Measurements from ENCODE around the gene PRKAR1A. TPM values are rescaled to one million over a fixed set of nuclear protein-coding genes. Genes with fewer than 3 reads are reported as not detected.

Gene PRKAR1A
- total and polyA plus RNA-seq, 4 donors = 55.6 to 118 (median 104) TPM

DNA sequence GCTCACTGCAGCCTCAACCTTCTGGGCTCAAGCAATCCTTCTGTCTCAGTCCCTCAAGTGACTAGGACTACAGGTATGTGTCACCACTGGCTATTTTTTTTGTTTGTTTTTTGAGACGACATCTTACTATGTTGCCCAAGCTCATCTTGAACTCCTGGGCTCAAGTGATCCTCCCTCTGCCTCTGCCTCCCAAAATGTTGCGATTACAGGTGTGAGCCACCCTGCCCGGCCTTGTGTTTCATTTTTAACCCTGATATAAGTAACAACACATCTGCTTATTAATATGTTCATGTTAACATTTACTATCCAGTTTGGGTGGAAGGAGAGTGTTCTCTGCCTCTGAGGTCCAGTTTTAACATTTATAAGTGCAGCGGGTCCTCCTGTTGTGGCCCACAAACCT lies 85.8 kb downstream of the PRKAR1A start:
- H3K4me1 ChIP-seq (ENCODE audit: control insufficient read depth in 4 of 4, insufficient read depth in 4 of 4, low read length in 3 of 4) = peaks cover 16 to 54% (median 45%) of the 10 kb centered on the region in 4 donors
- no peak for TF ChIP-seq SP1 (IDR thresholded peaks at IDR 0.05)
- no peak for TF ChIP-seq JUND (IDR thresholded peaks at IDR 0.05)
- no peak for TF ChIP-seq NR2F2 (IDR thresholded peaks at IDR 0.05)
- TF ChIP-seq FOXA1 (IDR thresholded peaks at IDR 0.05) = no peak
- no peak for TF ChIP-seq MAX (IDR thresholded peaks at IDR 0.05)
- TF ChIP-seq YY1 (IDR thresholded peaks at IDR 0.05) = no peak
- TF ChIP-seq RAD21 (IDR thresholded peaks at IDR 0.05) = no peak
- TF ChIP-seq HNF4G (IDR thresholded peaks at IDR 0.05) = no peak
- TF ChIP-seq FOXA2 (IDR thresholded peaks at IDR 0.05) = no peak
- TF ChIP-seq TAF1 (conservative IDR thresholded peaks at IDR 0.05) = no peak
- TF ChIP-seq, protein P1, sequence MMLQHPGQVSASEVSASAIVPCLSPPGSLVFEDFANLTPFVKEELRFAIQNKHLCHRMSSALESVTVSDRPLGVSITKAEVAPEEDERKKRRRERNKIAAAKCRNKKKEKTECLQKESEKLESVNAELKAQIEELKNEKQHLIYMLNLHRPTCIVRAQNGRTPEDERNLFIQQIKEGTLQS (IDR thresholded peaks at IDR 0.05) = no peak
- no peak for TF ChIP-seq GABPA (IDR thresholded peaks at IDR 0.05 in 1 of 2, conservative IDR thresholded peaks at IDR 0.05 in 1 of 2)
- H3K27me3 ChIP-seq (ENCODE audit: control insufficient read depth in 4 of 4, insufficient read depth in 4 of 4, low read length in 3 of 4) = no peaks in the 10 kb centered on the region
- no peaks in the 10 kb centered on the region for H3K36me3 ChIP-seq (ENCODE audit: control insufficient read depth in 4 of 4, insufficient read depth in 3 of 4, low read depth in 1 of 4, low read length in 3 of 4)
- no peaks in the 10 kb centered on the region for H3K9me3 ChIP-seq (ENCODE audit: control insufficient read depth in 4 of 4, low read length in 3 of 4)
- H3K27ac ChIP-seq (ENCODE audit: low read depth in 1 of 2, low read length in 2 of 2) = peak overlapping the region; percentile 81 to 89
- peak overlapping the region; percentile 83 to 96 (median 91) for H3K4me3 ChIP-seq (ENCODE audit: low read depth in 1 of 3, low read length in 3 of 3)
- H3K9ac ChIP-seq (ENCODE audit: low read depth in 1 of 2, low read length in 2 of 2) = peak overlapping the region in 1 of 2 donors; percentile 95
- WGBS = 37% methylated on average over 4 of the region's 4 CpGs
- DNase-seq (ENCODE audit: low spot score) = no peak

- no peak for DNase-seq (ENCODE audit: low spot score)
- H3K9ac ChIP-seq (ENCODE audit: low read depth in 1 of 2, low read length in 2 of 2) = peak overlapping the region; percentile 71 to 95
- H3K36me3 ChIP-seq (ENCODE audit: control insufficient read depth in 4 of 4, insufficient read depth in 3 of 4, low read depth in 1 of 4, low read length in 3 of 4) = no peaks in the 10 kb centered on the region
- peak overlapping the region; percentile 83 to 96 (median 91) for H3K4me3 ChIP-seq (ENCODE audit: low read depth in 1 of 3, low read length in 3 of 3)
- no peaks in the 10 kb centered on the region for H3K9me3 ChIP-seq (ENCODE audit: control insufficient read depth in 4 of 4, low read length in 3 of 4)
- peak overlapping the region; percentile 81 to 89 for H3K27ac ChIP-seq (ENCODE audit: low read depth in 1 of 2, low read length in 2 of 2)
- 29% methylated on average over 4 of the region's 4 CpGs for WGBS
- TF ChIP-seq MAX (IDR thresholded peaks at IDR 0.05) (peak; percentile 64), HNF4A (conservative IDR thresholded peaks at IDR 0.05) (peak; percentile 99 to 100), FOXA1 (IDR thresholded peaks at IDR 0.05) (peak; percentile 22), EGR1 (IDR thresholded peaks at IDR 0.05; ENCODE audit: low read depth in 2 of 2) (no peak), YY1 (IDR thresholded peaks at IDR 0.05) (peak; percentile 80), JUND (IDR thresholded peaks at IDR 0.05) (peak in 1 of 2 donors; percentile 49), SP1 (IDR thresholded peaks at IDR 0.05) (peak; percentile 79), TAF1 (conservative IDR thresholded peaks at IDR 0.05) (no peak), GABPA (IDR thresholded peaks at IDR 0.05 in 1 of 2, conservative IDR thresholded peaks at IDR 0.05 in 1 of 2) (peak in 1 of 2 donors; percentile 21), REST (IDR thresholded peaks at IDR 0.05) (peak; percentile 58), RAD21 (IDR thresholded peaks at IDR 0.05) (peak in 1 of 2 donors; percentile 46), HNF4G (IDR thresholded peaks at IDR 0.05) (peak; percentile 90), NR2F2 (IDR thresholded peaks at IDR 0.05) (no peak), FOXA2 (IDR thresholded peaks at IDR 0.05) (peak; percentile 28), RXRA (IDR thresholded peaks at IDR 0.05) (peak; percentile 61 to 84)
- TF ChIP-seq, protein P2, sequence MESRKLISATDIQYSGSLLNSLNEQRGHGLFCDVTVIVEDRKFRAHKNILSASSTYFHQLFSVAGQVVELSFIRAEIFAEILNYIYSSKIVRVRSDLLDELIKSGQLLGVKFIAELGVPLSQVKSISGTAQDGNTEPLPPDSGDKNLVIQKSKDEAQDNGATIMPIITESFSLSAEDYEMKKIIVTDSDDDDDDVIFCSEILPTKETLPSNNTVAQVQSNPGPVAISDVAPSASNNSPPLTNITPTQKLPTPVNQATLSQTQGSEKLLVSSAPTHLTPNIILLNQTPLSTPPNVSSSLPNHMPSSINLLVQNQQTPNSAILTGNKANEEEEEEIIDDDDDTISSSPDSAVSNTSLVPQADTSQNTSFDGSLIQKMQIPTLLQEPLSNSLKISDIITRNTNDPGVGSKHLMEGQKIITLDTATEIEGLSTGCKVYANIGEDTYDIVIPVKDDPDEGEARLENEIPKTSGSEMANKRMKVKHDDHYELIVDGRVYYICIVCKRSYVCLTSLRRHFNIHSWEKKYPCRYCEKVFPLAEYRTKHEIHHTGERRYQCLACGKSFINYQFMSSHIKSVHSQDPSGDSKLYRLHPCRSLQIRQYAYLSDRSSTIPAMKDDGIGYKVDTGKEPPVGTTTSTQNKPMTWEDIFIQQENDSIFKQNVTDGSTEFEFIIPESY (IDR thresholded peaks at IDR 0.05) = no peak
- TF ChIP-seq, protein P3, sequence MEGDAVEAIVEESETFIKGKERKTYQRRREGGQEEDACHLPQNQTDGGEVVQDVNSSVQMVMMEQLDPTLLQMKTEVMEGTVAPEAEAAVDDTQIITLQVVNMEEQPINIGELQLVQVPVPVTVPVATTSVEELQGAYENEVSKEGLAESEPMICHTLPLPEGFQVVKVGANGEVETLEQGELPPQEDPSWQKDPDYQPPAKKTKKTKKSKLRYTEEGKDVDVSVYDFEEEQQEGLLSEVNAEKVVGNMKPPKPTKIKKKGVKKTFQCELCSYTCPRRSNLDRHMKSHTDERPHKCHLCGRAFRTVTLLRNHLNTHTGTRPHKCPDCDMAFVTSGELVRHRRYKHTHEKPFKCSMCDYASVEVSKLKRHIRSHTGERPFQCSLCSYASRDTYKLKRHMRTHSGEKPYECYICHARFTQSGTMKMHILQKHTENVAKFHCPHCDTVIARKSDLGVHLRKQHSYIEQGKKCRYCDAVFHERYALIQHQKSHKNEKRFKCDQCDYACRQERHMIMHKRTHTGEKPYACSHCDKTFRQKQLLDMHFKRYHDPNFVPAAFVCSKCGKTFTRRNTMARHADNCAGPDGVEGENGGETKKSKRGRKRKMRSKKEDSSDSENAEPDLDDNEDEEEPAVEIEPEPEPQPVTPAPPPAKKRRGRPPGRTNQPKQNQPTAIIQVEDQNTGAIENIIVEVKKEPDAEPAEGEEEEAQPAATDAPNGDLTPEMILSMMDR (IDR thresholded peaks at IDR 0.05; ENCODE audit: low read depth, low read length, missing input control) = no peak
- TF ChIP-seq, protein P1 (IDR thresholded peaks at IDR 0.05) = no peak
- peaks cover 16 to 50% (median 41%) of the 10 kb centered on the region in 4 donors for H3K4me1 ChIP-seq (ENCODE audit: control insufficient read depth in 4 of 4, insufficient read depth in 4 of 4, low read length in 3 of 4)
- no peaks in the 10 kb centered on the region for H3K27me3 ChIP-seq (ENCODE audit: control insufficient read depth in 4 of 4, insufficient read depth in 4 of 4, low read length in 3 of 4)
Observed at GRCh38 chr17:68598545-68598961, 86.3 kb downstream of the PRKAR1A start.
